Ectodermal cell (in vitro differentiated cells): Measurements from ENCODE around the gene F2RL3.
A peak's percentile ranks its signal among the peaks of the same experiment; 100 is the strongest.
"Not testable (repeated sequence)": the region's sequence is repeated elsewhere in the genome, so short reads cannot be mapped to it uniquely, and the experiment has no call there.

Experiments used
- H3K27ac ChIP-seq: 2 replicates; pipeline ENCODE4 v1.7.0; 2013; ENCODE audit warnings: mild to moderate bottlenecking, low read depth, low read length; ENCODE audit not compliant: insufficient read depth, poor library complexity, severe bottlenecking
- H3K27me3 ChIP-seq: 2 replicates; pipeline ENCODE4 v1.7.0; 2013; ENCODE audit warnings: mild to moderate bottlenecking, low read length; ENCODE audit not compliant: insufficient read depth, control insufficient read depth, poor library complexity, severe bottlenecking
- H3K36me3 ChIP-seq: one replicate; pipeline ENCODE4 v1.7.0; 2013; ENCODE audit warnings: low read length; ENCODE audit not compliant: control insufficient read depth, insufficient read depth
- H3K4me1 ChIP-seq: one replicate; pipeline ENCODE4 v1.7.0; 2013; ENCODE audit warnings: low read length; ENCODE audit not compliant: control insufficient read depth, insufficient read depth
- H3K4me3 ChIP-seq: 2 replicates; pipeline ENCODE4 v1.7.0; 2013; ENCODE audit warnings: low read depth, low read length, control low read depth; ENCODE audit not compliant: insufficient read depth
- H3K9me3 ChIP-seq: 2 replicates; pipeline ENCODE4 v1.7.0; 2013; ENCODE audit warnings: mild to moderate bottlenecking, low read length, moderate library complexity; ENCODE audit not compliant: control insufficient read depth
- WGBS, 2 experiments: methylation state at CpG; one replicate each; pipeline ENCODE4 v1.1.7; 2013; ENCODE audit warnings: missing lambda C conversion rate in 2 of 2; 5-methylcytosine and 5-hydroxymethylcytosine counted together

The F2RL3 gene

GRCh38 chr19:16874250-16874977 lies 14.4 kb upstream of the F2RL3 start:
- no peaks in the 10 kb centered on the region for H3K9me3 ChIP-seq
- no peaks in the 10 kb centered on the region for H3K27me3 ChIP-seq
- peak overlapping the region; percentile 56 for H3K27ac ChIP-seq
- peaks cover 52% of the 10 kb centered on the region for H3K36me3 ChIP-seq
- no peaks in the 10 kb centered on the region for H3K4me1 ChIP-seq
- 94 to 95% methylated on average over 1 of the region's 1 CpG for WGBS, 2 experiments
- no peak overlapping the region for H3K4me3 ChIP-seq

GRCh38 chr19:16874978-16875299 lies 13.9 kb upstream of the F2RL3 start:
- Histone ChIP-seq H3K36me3 (peaks cover 57% of the 10 kb centered on the region), H3K27ac (peak overlapping the region; percentile 56)
- not testable (repeated sequence) for H3K4me1 ChIP-seq, H3K9me3 ChIP-seq, H3K27me3 ChIP-seq, H3K4me3 ChIP-seq

- Histone ChIP-seq H3K36me3 (peaks cover 61% of the 10 kb centered on the region), H3K9me3 (no peaks in the 10 kb centered on the region), H3K4me1 (no peaks in the 10 kb centered on the region), H3K27ac (peak overlapping the region; percentile 44), H3K27me3 (no peaks in the 10 kb centered on the region), H3K4me3 (no peak overlapping the region)
- WGBS, 2 experiments: 96% methylated on average over 39 of the region's 39 CpGs
These were observed 12.9 kb upstream of the F2RL3 start for GRCh38 chr19:16875584-16876555.

GRCh38 chr19:16876904-16877361 lies 11.9 kb upstream of the F2RL3 start:
- Histone ChIP-seq H3K36me3 (peaks cover 52% of the 10 kb centered on the region), H3K27me3 (no peaks in the 10 kb centered on the region), H3K27ac (no peak overlapping the region), H3K9me3 (no peaks in the 10 kb centered on the region), H3K4me1 (no peaks in the 10 kb centered on the region), H3K4me3 (no peak overlapping the region)
- WGBS, 2 experiments: 95 to 96% methylated on average over 12 of the region's 12 CpGs

GRCh38 chr19:16877581-16877980 lies 11.2 kb upstream of the F2RL3 start:
- WGBS, 2 experiments: 86% methylated on average over 11 of the region's 11 CpGs
- H3K27me3 ChIP-seq: no peaks in the 10 kb centered on the region
- no peak overlapping the region for H3K27ac ChIP-seq
- H3K4me3 ChIP-seq: no peak overlapping the region
- H3K36me3 ChIP-seq: peaks cover 49% of the 10 kb centered on the region
- no peaks in the 10 kb centered on the region for H3K4me1 ChIP-seq
- no peaks in the 10 kb centered on the region for H3K9me3 ChIP-seq

- Histone ChIP-seq H3K27ac (no peak overlapping the region), H3K4me1 (no peaks in the 10 kb centered on the region), H3K36me3 (peaks cover 43% of the 10 kb centered on the region), H3K27me3 (no peaks in the 10 kb centered on the region), H3K9me3 (no peaks in the 10 kb centered on the region), H3K4me3 (no peak overlapping the region)
- 96% methylated on average over 55 of the region's 55 CpGs for WGBS, 2 experiments
These were observed 10.4 kb upstream of the F2RL3 start for GRCh38 chr19:16878181-16878965.

- H3K4me1 ChIP-seq: no peaks in the 10 kb centered on the region
- no peaks in the 10 kb centered on the region for H3K9me3 ChIP-seq
- H3K27me3 ChIP-seq: no peaks in the 10 kb centered on the region
- 94 to 95% methylated on average over 8 of the region's 8 CpGs for WGBS, 2 experiments
- H3K27ac ChIP-seq: no peak overlapping the region
- H3K4me3 ChIP-seq: no peak overlapping the region
- peaks cover 38% of the 10 kb centered on the region for H3K36me3 ChIP-seq
These were observed 7.8 kb upstream of the F2RL3 start for GRCh38 chr19:16880884-16881554.

- Histone ChIP-seq H3K4me1 (no peaks in the 10 kb centered on the region), H3K9me3 (no peaks in the 10 kb centered on the region), H3K4me3 (no peak overlapping the region), H3K36me3 (peaks cover 32% of the 10 kb centered on the region), H3K27ac (no peak overlapping the region), H3K27me3 (no peaks in the 10 kb centered on the region)
- 89 to 92% methylated on average over 3 of the region's 3 CpGs for WGBS, 2 experiments
These were observed 6.7 kb upstream of the F2RL3 start for GRCh38 chr19:16882146-16882545.

- Histone ChIP-seq H3K4me3 (no peak overlapping the region), H3K4me1 (no peaks in the 10 kb centered on the region), H3K36me3 (peaks cover 19% of the 10 kb centered on the region), H3K9me3 (no peaks in the 10 kb centered on the region), H3K27me3 (no peaks in the 10 kb centered on the region), H3K27ac (no peak overlapping the region)
- WGBS, 2 experiments: 87 to 92% methylated on average over 3 of the region's 3 CpGs
These were observed 5.3 kb upstream of the F2RL3 start for GRCh38 chr19:16883522-16883921.
